Measurements from ENCODE around the gene COL16A1. TPM values are rescaled to one million over a fixed set of nuclear protein-coding genes. Genes with fewer than 3 reads are reported as not detected.

COL16A1 gene
- total and polyA plus RNA-seq, 2 of the 13 experiments (the other 11 are each of a cell fraction or from before 2014, with no cell fraction given), result 4.3 to 12.2 TPM

- no TSS peak for BruUV-seq (replicated peaks)
- Histone ChIP-seq H3K4me1 (ENCODE audit: insufficient read depth, low read length) (peaks cover 55% of the 10 kb centered on the region), H3K9me3 (ENCODE audit: low read length) (no peaks in the 10 kb centered on the region), H3K4me2 (ENCODE audit: low read depth, low read length) (no peak overlapping the region), H2AFZ (ENCODE audit: low read length) (no peak overlapping the region), H3K27ac (ENCODE audit: extremely low read length, insufficient read depth, low read length) (no peak overlapping the region), H3K4me3 (replicated peaks in 1 of 3; ENCODE audit: insufficient read depth in 1 of 3, low read depth in 2 of 3, low read length in 3 of 3) (no peak overlapping the region), H3K79me2 (ENCODE audit: insufficient read depth, low read length) (no peaks in the 10 kb centered on the region), H4K20me1 (ENCODE audit: insufficient read depth, low read length) (no peaks in the 10 kb centered on the region), H3K9ac (ENCODE audit: insufficient read depth, low read depth, low read length) (no peak overlapping the region), H3K36me3 (replicated peaks in 1 of 2; ENCODE audit: control insufficient read depth in 1 of 2, insufficient read depth in 2 of 2, low read length in 2 of 2) (no peaks in the 10 kb centered on the region), H3K27me3 (ENCODE audit: control insufficient read depth in 1 of 2, insufficient read depth in 2 of 2, low read length in 2 of 2) (peaks cover 2 to 18% of the 10 kb centered on the region in 2 experiments; a peak in 3 of 5 replicates)
- 4% methylated on average over 11 of the region's 11 CpGs for WGBS (ENCODE audit: low lambda C conversion rate)
- CTCF ChIA-PET (ENCODE audit: low intra/inter-chr PET ratio, low total read pairs), result no interaction called here
- ATAC-seq (0 out of 3 replicates have a peak, but pooled peaks have one; percentile 8), FAIRE-seq (no peak), DNase-seq (ENCODE audit: low spot score) (no peak)
- POLR2A ChIA-PET, result no interaction called here
- in situ Hi-C loops (cut with HindIII; ENCODE audit: extremely low pct_ligation_motif_present, low pct_unique_long_range_greater_than_20kb) (no loop called here), intact Hi-C loops (cut with micrococcal nuclease; ENCODE audit: unreplicated experiment) (no loop called here)
- TF ChIP-seq BHLHE40 (IDR thresholded peaks at IDR 0.05; ENCODE audit: low read length), result peak; percentile 80
- TF ChIP-seq UBTF (CRISPR knock-in tag; IDR thresholded peaks at IDR 0.05), result no peak
These were observed 4.5 kb upstream of the COL16A1 start for GRCh38 chr1:31708324-31708723.

- ChIA-PET POLR2A (no interaction called here), CTCF (ENCODE audit: low intra/inter-chr PET ratio, low total read pairs) (interaction anchor here (1.2 kb wide), 1 partner anchor 44 kb away, joined by 3 read pairs; no protein-coding TSS in a partner anchor)
- H3K27ac ChIP-seq (ENCODE audit: extremely low read length, insufficient read depth, low read length), result no peak overlapping the region
- H3K4me1 ChIP-seq (ENCODE audit: insufficient read depth, low read length), result peaks cover 55% of the 10 kb centered on the region
- intact Hi-C loops (cut with micrococcal nuclease; ENCODE audit: unreplicated experiment), result no loop called here
- BruUV-seq (replicated peaks), result no TSS peak
- no peaks in the 10 kb centered on the region for H3K79me2 ChIP-seq (ENCODE audit: insufficient read depth, low read length)
- no peaks in the 10 kb centered on the region for H3K9me3 ChIP-seq (ENCODE audit: low read length)
- H3K4me2 ChIP-seq (ENCODE audit: low read depth, low read length), result no peak overlapping the region
- H3K27me3 ChIP-seq (ENCODE audit: control insufficient read depth in 1 of 2, insufficient read depth in 2 of 2, low read length in 2 of 2), result peaks cover 2 to 18% of the 10 kb centered on the region in 2 experiments; a peak in 3 of 5 replicates
- FAIRE-seq, result no peak
- no peak overlapping the region for H2AFZ ChIP-seq (ENCODE audit: low read length)
- in situ Hi-C loops (cut with HindIII; ENCODE audit: extremely low pct_ligation_motif_present, low pct_unique_long_range_greater_than_20kb), result no loop called here
- no peak overlapping the region for H3K4me3 ChIP-seq (replicated peaks in 1 of 3; ENCODE audit: insufficient read depth in 1 of 3, low read depth in 2 of 3, low read length in 3 of 3)
- H3K36me3 ChIP-seq (replicated peaks in 1 of 2; ENCODE audit: control insufficient read depth in 1 of 2, insufficient read depth in 2 of 2, low read length in 2 of 2), result no peaks in the 10 kb centered on the region
- no peak overlapping the region for H3K9ac ChIP-seq (ENCODE audit: insufficient read depth, low read depth, low read length)
- no peak for DNase-seq (ENCODE audit: low spot score)
- no peak for ATAC-seq
- H4K20me1 ChIP-seq (ENCODE audit: insufficient read depth, low read length), result no peaks in the 10 kb centered on the region
- WGBS (ENCODE audit: low lambda C conversion rate), result 13% methylated on average over 5 of the region's 5 CpGs
- no peak for TF ChIP-seq ZNF792 (CRISPR knock-in tag; IDR thresholded peaks at IDR 0.05)
- no peak for TF ChIP-seq CAMTA2 (CRISPR knock-in tag; IDR thresholded peaks at IDR 0.05; ENCODE audit: borderline replicate concordance)
- no peak for TF ChIP-seq DMTF1 (CRISPR knock-in tag; IDR thresholded peaks at IDR 0.05)
- no peak for TF ChIP-seq TRIM22 (IDR thresholded peaks at IDR 0.05)
- TF ChIP-seq HMGA1 (CRISPR knock-in tag; conservative IDR thresholded peaks at IDR 0.05), result no peak
- TF ChIP-seq CTCF (CRISPR knock-in tag; IDR thresholded peaks at IDR 0.05), result peak; percentile 10; the same call in 1 of the 2 replicates
- TF ChIP-seq ZNF530 (CRISPR knock-in tag; IDR thresholded peaks at IDR 0.05; ENCODE audit: low read depth), result no peak
- no peak for TF ChIP-seq JDP2 (CRISPR knock-in tag; IDR thresholded peaks at IDR 0.05; ENCODE audit: borderline replicate concordance)
These were observed 3.9 kb upstream of the COL16A1 start for GRCh38 chr1:31707711-31708110.
